Aorta (tissue), 4 donors: ENCODE results near the gene PAK1IP1. TPM values are rescaled to one million over a fixed set of nuclear protein-coding genes. Genes with fewer than 3 reads are reported as not detected.

Experiments
- polyA plus RNA-seq, 2 donors: library from polyadenylated mRNA; stranded (reverse); fragments of 200-250 nt; gene quantifications; one replicate each; pipeline ENCODE4 v1.2.3, GENCODE V29; 2013
- total RNA-seq, 2 donors: library from RNA; stranded (reverse); fragmentation: NEBNext Ultra II Directional; extraction: Animal tissue kit (Norgen Biotek cat#: 25700); gene quantifications; one replicate each; pipeline ENCODE4 v1.2.1, GENCODE V29; 2021
- donor health status: healthy with polysubstance abuse.
- donor health status: Bipolar disorder and iron deficiency.
- donor health status: DM: no; HTN: no; CAD: no.
- donor health status: DM: yes; HTN: yes; CAD: no.

PAK1IP1 gene
- total and polyA plus RNA-seq, 4 donors: 6.3 to 12.3 (median 9.5) TPM

Other genes with a start within 250 kb of the PAK1IP1 start
- 10 to 100 TPM; 14.6 to 18.6 TPM for gene GCNT2, start 173.6 kb upstream of the PAK1IP1 start, total RNA-seq
- gene GCNT2, start 173.6 kb upstream of the PAK1IP1 start, polyA plus RNA-seq: 1 to 10 TPM; 3.4 to 3.9 TPM
- under 1 TPM in 1 of 2 donors, not detected in 1; 0.66 TPM for gene C6orf52, start 356 bp upstream of the PAK1IP1 start, total RNA-seq
- gene C6orf52, start 356 bp upstream of the PAK1IP1 start, polyA plus RNA-seq: 1 to 10 TPM in 1 of 2 donors, not detected in 1; 2.4 TPM
- gene TMEM14C, start 28.1 kb downstream of the PAK1IP1 start, total RNA-seq: 10 to 100 TPM; 72.8 to 85.3 TPM
- 100 to 1,000 TPM; 158 to 192 TPM for gene TMEM14C, start 28.1 kb downstream of the PAK1IP1 start, polyA plus RNA-seq
- gene TMEM14B, start 52.8 kb downstream of the PAK1IP1 start, total RNA-seq: 10 to 100 TPM; 50.3 to 51.9 TPM
- gene TMEM14B, start 52.8 kb downstream of the PAK1IP1 start, polyA plus RNA-seq: 100 to 1,000 TPM in 1 of 2 donors, 10 to 100 TPM in 1; 72.7 to 111 TPM
- under 1 TPM; 0.12 to 0.29 TPM for gene MAK, start 143.6 kb downstream of the PAK1IP1 start, total RNA-seq
- under 1 TPM; 0.03 to 0.63 TPM for gene MAK, start 143.6 kb downstream of the PAK1IP1 start, polyA plus RNA-seq
- not detected for gene GCM2, start 187.1 kb downstream of the PAK1IP1 start, total RNA-seq
- gene GCM2, start 187.1 kb downstream of the PAK1IP1 start, polyA plus RNA-seq: not detected
- 1 to 10 TPM; 1.3 to 2.0 TPM for gene SYCP2L, start 192.1 kb downstream of the PAK1IP1 start, total RNA-seq
- gene SYCP2L, start 192.1 kb downstream of the PAK1IP1 start, polyA plus RNA-seq: under 1 TPM in 1 of 2 donors, not detected in 1; 0.95 TPM